ENCODE measurements around the gene ASCL4.

GRCh38 chr12:107760809-107761501 is 13.5 kb upstream of the ASCL4 start, which contains the start of gene PRDM4:
- TF ChIP-seq EZH2 (IDR thresholded peaks at IDR 0.05; ENCODE audit: borderline replicate concordance, low read length) (no peak), CTCF (IDR thresholded peaks at IDR 0.05; ENCODE audit: low read length) (no peak)
